ENCODE data around the gene ACBD5. TPM values are rescaled to one million over a fixed set of nuclear protein-coding genes. Genes with fewer than 3 reads are reported as not detected.

The ACBD5 gene
- total RNA-seq, 1 donor from 2014 or later, result 15.7 TPM

- Histone ChIP-seq H3K36me3 (ENCODE audit: control insufficient read depth in 3 of 3, insufficient read depth in 3 of 3, low read length in 3 of 3) (no peaks in the 10 kb centered on the region), H3K4me3 (ENCODE audit: low read length in 3 of 3) (no peak overlapping the region), H3K27ac (ENCODE audit: low read depth, low read length) (no peak overlapping the region), H3K9me3 (ENCODE audit: control insufficient read depth in 3 of 3, low read length in 3 of 3) (no peaks in the 10 kb centered on the region), H3K4me1 (ENCODE audit: control insufficient read depth in 3 of 3, insufficient read depth in 3 of 3, low read length in 3 of 3) (peaks cover 2 to 7% (median 5%) of the 10 kb centered on the region in 3 donors), H3K27me3 (ENCODE audit: control insufficient read depth in 3 of 3, insufficient read depth in 3 of 3, low read length in 3 of 3) (peaks cover 12 to 14% (median 14%) of the 10 kb centered on the region in 3 donors), H3K9ac (ENCODE audit: low read depth in 1 of 3, low read length in 3 of 3) (no peak overlapping the region)
Measured at GRCh38 chr10:27253576-27253975, 13.0 kb upstream of the ACBD5 start.

- Histone ChIP-seq H3K36me3 (ENCODE audit: control insufficient read depth in 3 of 3, insufficient read depth in 3 of 3, low read length in 3 of 3) (no peaks in the 10 kb centered on the region), H3K4me3 (ENCODE audit: low read length in 3 of 3) (peak overlapping the region; percentile 62 to 77 (median 68)), H3K27me3 (ENCODE audit: control insufficient read depth in 3 of 3, insufficient read depth in 3 of 3, low read length in 3 of 3) (peaks cover 2 to 3% (median 3%) of the 10 kb centered on the region in 3 donors), H3K9ac (ENCODE audit: low read depth in 1 of 3, low read length in 3 of 3) (peak overlapping the region; percentile 43 to 83 (median 62)), H3K4me1 (ENCODE audit: control insufficient read depth in 3 of 3, insufficient read depth in 3 of 3, low read length in 3 of 3) (peaks cover 2 to 8% (median 7%) of the 10 kb centered on the region in 3 donors), H3K27ac (ENCODE audit: low read depth, low read length) (no peak overlapping the region), H3K9me3 (ENCODE audit: control insufficient read depth in 3 of 3, low read length in 3 of 3) (no peaks in the 10 kb centered on the region)
Measured at GRCh38 chr10:27252267-27253000, 11.8 kb upstream of the ACBD5 start.

- Histone ChIP-seq H3K4me3 (ENCODE audit: low read length in 3 of 3) (no peak overlapping the region), H3K27me3 (ENCODE audit: control insufficient read depth in 3 of 3, insufficient read depth in 3 of 3, low read length in 3 of 3) (no peaks in the 10 kb centered on the region), H3K9ac (ENCODE audit: low read depth in 1 of 3, low read length in 3 of 3) (no peak overlapping the region), H3K36me3 (ENCODE audit: control insufficient read depth in 3 of 3, insufficient read depth in 3 of 3, low read length in 3 of 3) (no peaks in the 10 kb centered on the region), H3K9me3 (ENCODE audit: control insufficient read depth in 3 of 3, low read length in 3 of 3) (no peaks in the 10 kb centered on the region), H3K27ac (ENCODE audit: low read depth, low read length) (no peak overlapping the region), H3K4me1 (ENCODE audit: control insufficient read depth in 3 of 3, insufficient read depth in 3 of 3, low read length in 3 of 3) (peaks cover 2 to 8% (median 7%) of the 10 kb centered on the region in 3 donors)
Measured at GRCh38 chr10:27251554-27251953, 11.0 kb upstream of the ACBD5 start.

GRCh38 chr10:27248215-27248614 is 7.6 kb upstream of the ACBD5 start:
- Histone ChIP-seq H3K4me1 (ENCODE audit: control insufficient read depth in 3 of 3, insufficient read depth in 3 of 3, low read length in 3 of 3) (peaks cover 8 to 14% (median 10%) of the 10 kb centered on the region in 3 donors), H3K27me3 (ENCODE audit: control insufficient read depth in 3 of 3, insufficient read depth in 3 of 3, low read length in 3 of 3) (no peaks in the 10 kb centered on the region), H3K27ac (ENCODE audit: low read depth, low read length) (no peak overlapping the region), H3K36me3 (ENCODE audit: control insufficient read depth in 3 of 3, insufficient read depth in 3 of 3, low read length in 3 of 3) (no peaks in the 10 kb centered on the region), H3K4me3 (ENCODE audit: low read length in 3 of 3) (no peak overlapping the region), H3K9me3 (ENCODE audit: control insufficient read depth in 3 of 3, low read length in 3 of 3) (no peaks in the 10 kb centered on the region), H3K9ac (ENCODE audit: low read depth in 1 of 3, low read length in 3 of 3) (no peak overlapping the region)

GRCh38 chr10:27247441-27247840 is 6.8 kb upstream of the ACBD5 start:
- no peaks in the 10 kb centered on the region for H3K36me3 ChIP-seq (ENCODE audit: control insufficient read depth in 3 of 3, insufficient read depth in 3 of 3, low read length in 3 of 3)
- H3K4me1 ChIP-seq (ENCODE audit: control insufficient read depth in 3 of 3, insufficient read depth in 3 of 3, low read length in 3 of 3), result peaks cover 11 to 21% (median 13%) of the 10 kb centered on the region in 3 donors
- no peak overlapping the region for H3K9ac ChIP-seq (ENCODE audit: low read depth in 1 of 3, low read length in 3 of 3)
- H3K9me3 ChIP-seq (ENCODE audit: control insufficient read depth in 3 of 3, low read length in 3 of 3), result no peaks in the 10 kb centered on the region
- H3K27me3 ChIP-seq (ENCODE audit: control insufficient read depth in 3 of 3, insufficient read depth in 3 of 3, low read length in 3 of 3), result no peaks in the 10 kb centered on the region
- H3K4me3 ChIP-seq (ENCODE audit: low read length in 3 of 3), result no peak overlapping the region
- no peak overlapping the region for H3K27ac ChIP-seq (ENCODE audit: low read depth, low read length)

- Histone ChIP-seq H3K9ac (ENCODE audit: low read depth in 1 of 3, low read length in 3 of 3) (no peak overlapping the region), H3K4me1 (ENCODE audit: control insufficient read depth in 3 of 3, insufficient read depth in 3 of 3, low read length in 3 of 3) (peaks cover 11 to 21% (median 11%) of the 10 kb centered on the region in 3 donors), H3K36me3 (ENCODE audit: control insufficient read depth in 3 of 3, insufficient read depth in 3 of 3, low read length in 3 of 3) (no peaks in the 10 kb centered on the region), H3K9me3 (ENCODE audit: control insufficient read depth in 3 of 3, low read length in 3 of 3) (no peaks in the 10 kb centered on the region), H3K27ac (ENCODE audit: low read depth, low read length) (no peak overlapping the region), H3K4me3 (ENCODE audit: low read length in 3 of 3) (no peak overlapping the region), H3K27me3 (ENCODE audit: control insufficient read depth in 3 of 3, insufficient read depth in 3 of 3, low read length in 3 of 3) (no peaks in the 10 kb centered on the region)
Measured at GRCh38 chr10:27247006-27247405, 6.4 kb upstream of the ACBD5 start.

GRCh38 chr10:27245836-27246235 is 5.2 kb upstream of the ACBD5 start:
- H3K4me3 ChIP-seq (ENCODE audit: low read length in 3 of 3), result no peak overlapping the region
- no peak overlapping the region for H3K9ac ChIP-seq (ENCODE audit: low read depth in 1 of 3, low read length in 3 of 3)
- no peaks in the 10 kb centered on the region for H3K27me3 ChIP-seq (ENCODE audit: control insufficient read depth in 3 of 3, insufficient read depth in 3 of 3, low read length in 3 of 3)
- H3K9me3 ChIP-seq (ENCODE audit: control insufficient read depth in 3 of 3, low read length in 3 of 3), result no peaks in the 10 kb centered on the region
- no peaks in the 10 kb centered on the region for H3K36me3 ChIP-seq (ENCODE audit: control insufficient read depth in 3 of 3, insufficient read depth in 3 of 3, low read length in 3 of 3)
- H3K4me1 ChIP-seq (ENCODE audit: control insufficient read depth in 3 of 3, insufficient read depth in 3 of 3, low read length in 3 of 3), result peaks cover 14 to 27% (median 16%) of the 10 kb centered on the region in 3 donors
- H3K27ac ChIP-seq (ENCODE audit: low read depth, low read length), result no peak overlapping the region

GRCh38 chr10:27244976-27245375 is 4.4 kb upstream of the ACBD5 start:
- Histone ChIP-seq H3K36me3 (ENCODE audit: control insufficient read depth in 3 of 3, insufficient read depth in 3 of 3, low read length in 3 of 3) (no peaks in the 10 kb centered on the region), H3K4me3 (ENCODE audit: low read length in 3 of 3) (no peak overlapping the region), H3K4me1 (ENCODE audit: control insufficient read depth in 3 of 3, insufficient read depth in 3 of 3, low read length in 3 of 3) (peaks cover 15 to 32% (median 16%) of the 10 kb centered on the region in 3 donors), H3K9ac (ENCODE audit: low read depth in 1 of 3, low read length in 3 of 3) (no peak overlapping the region), H3K27me3 (ENCODE audit: control insufficient read depth in 3 of 3, insufficient read depth in 3 of 3, low read length in 3 of 3) (no peaks in the 10 kb centered on the region), H3K27ac (ENCODE audit: low read depth, low read length) (no peak overlapping the region), H3K9me3 (ENCODE audit: control insufficient read depth in 3 of 3, low read length in 3 of 3) (no peaks in the 10 kb centered on the region)

GRCh38 chr10:27242951-27243551 is 2.5 kb upstream of the ACBD5 start:
- Histone ChIP-seq H3K27ac (ENCODE audit: low read depth, low read length) (peak overlapping the region; percentile 95), H3K36me3 (ENCODE audit: control insufficient read depth in 3 of 3, insufficient read depth in 3 of 3, low read length in 3 of 3) (no peaks in the 10 kb centered on the region), H3K9ac (ENCODE audit: low read depth in 1 of 3, low read length in 3 of 3) (peak overlapping the region; percentile 92 to 98 (median 97)), H3K27me3 (ENCODE audit: control insufficient read depth in 3 of 3, insufficient read depth in 3 of 3, low read length in 3 of 3) (no peaks in the 10 kb centered on the region), H3K4me1 (ENCODE audit: control insufficient read depth in 3 of 3, insufficient read depth in 3 of 3, low read length in 3 of 3) (peaks cover 14 to 30% (median 14%) of the 10 kb centered on the region in 3 donors), H3K9me3 (ENCODE audit: control insufficient read depth in 3 of 3, low read length in 3 of 3) (no peaks in the 10 kb centered on the region), H3K4me3 (ENCODE audit: low read length in 3 of 3) (peak overlapping the region; percentile 85 to 96 (median 95))

GRCh38 chr10:27242473-27242950 is 1.9 kb upstream of the ACBD5 start:
- Histone ChIP-seq H3K4me3 (ENCODE audit: low read length in 3 of 3) (peak overlapping the region; percentile 85 to 96 (median 95)), H3K27ac (ENCODE audit: low read depth, low read length) (peak overlapping the region; percentile 95), H3K27me3 (ENCODE audit: control insufficient read depth in 3 of 3, insufficient read depth in 3 of 3, low read length in 3 of 3) (no peaks in the 10 kb centered on the region), H3K9me3 (ENCODE audit: control insufficient read depth in 3 of 3, low read length in 3 of 3) (no peaks in the 10 kb centered on the region), H3K36me3 (ENCODE audit: control insufficient read depth in 3 of 3, insufficient read depth in 3 of 3, low read length in 3 of 3) (no peaks in the 10 kb centered on the region), H3K9ac (ENCODE audit: low read depth in 1 of 3, low read length in 3 of 3) (peak overlapping the region; percentile 92 to 98 (median 97)), H3K4me1 (ENCODE audit: control insufficient read depth in 3 of 3, insufficient read depth in 3 of 3, low read length in 3 of 3) (peaks cover 12 to 27% (median 13%) of the 10 kb centered on the region in 3 donors)

Data from skeletal muscle tissue (tissue), 4 donors.